Right renal cortex interstitium (tissue), 3 donors: Measurements from ENCODE around the gene MAPK1. TPM values are rescaled to one million over a fixed set of nuclear protein-coding genes. Genes with fewer than 3 reads are reported as not detected.

Experiments
- DNase-seq, 3 donors: peaks; one replicate each; pipeline ENCODE4 v3.0.0-alpha.2; 2013; ENCODE audit warnings: low read depth in 3 of 3, low spot score in 2 of 3
- polyA plus RNA-seq, 3 donors: library from polyadenylated mRNA; unstranded; fragments of 120-200 nt; gene quantifications; one replicate each; pipeline ENCODE4 v1.2.1, GENCODE V29; 2013; ENCODE audit not compliant: insufficient read length in 3 of 3

MAPK1 gene
- polyA plus RNA-seq, 3 donors = 126 to 135 (median 135) TPM

- no peak for DNase-seq
Observed at GRCh38 chr22:21709688-21710087, 157.8 kb downstream of the MAPK1 start.

GRCh38 chr22:21708960-21709359 lies 158.5 kb downstream of the MAPK1 start:
- no peak for DNase-seq

- no peak for DNase-seq
Observed at GRCh38 chr22:21707677-21708076, 159.8 kb downstream of the MAPK1 start.

Other genes starting within 250 kb of the MAPK1 start
- 10 to 100 TPM in 1 of 3 donors, 1 to 10 TPM in 2; 8.7 to 11.0 (median 9.3) TPM for gene YDJC, start 237.6 kb downstream of the MAPK1 start, polyA plus RNA-seq
- gene CCDC116, start 234.9 kb downstream of the MAPK1 start, polyA plus RNA-seq = under 1 TPM; 0.14 to 0.22 (median 0.17) TPM
- gene SDF2L1, start 225.3 kb downstream of the MAPK1 start, polyA plus RNA-seq = 10 to 100 TPM; 11.7 to 19.3 (median 16.1) TPM
- gene PPIL2, start 201.6 kb downstream of the MAPK1 start, polyA plus RNA-seq = 10 to 100 TPM; 32.1 to 35.4 (median 35.0) TPM
- 10 to 100 TPM; 12.3 to 14.5 (median 13.2) TPM for gene YPEL1, start 131.9 kb downstream of the MAPK1 start, polyA plus RNA-seq
- gene PPM1F, start 85.2 kb upstream of the MAPK1 start, polyA plus RNA-seq = 10 to 100 TPM; 34.8 to 38.5 (median 36.1) TPM
- 10 to 100 TPM; 22.4 to 27.8 (median 22.9) TPM for gene TOP3B, start 115.1 kb upstream of the MAPK1 start, polyA plus RNA-seq